ENCODE data around the gene SRI.
"Not testable (repeated sequence)": the region's sequence is repeated elsewhere in the genome, so short reads cannot be mapped to it uniquely, and the experiment has no call there.

GRCh38 chr7:88264987-88265386 lies 45.1 kb upstream of the SRI start:
- TF ChIP-seq EZH2 (IDR thresholded peaks at IDR 0.05; ENCODE audit: insufficient read depth, poor library complexity, severe bottlenecking); EZH2phosphoT487 (IDR thresholded peaks at IDR 0.05; ENCODE audit: insufficient read depth, low read depth): not testable (repeated sequence)
